Measurements from ENCODE around the gene NRL. TPM values are rescaled to one million over a fixed set of nuclear protein-coding genes. Genes with fewer than 3 reads are reported as not detected.

NRL gene
- total and polyA plus RNA-seq, 2 donors from 2014 or later: 4.9 to 5.5 TPM

DNA sequence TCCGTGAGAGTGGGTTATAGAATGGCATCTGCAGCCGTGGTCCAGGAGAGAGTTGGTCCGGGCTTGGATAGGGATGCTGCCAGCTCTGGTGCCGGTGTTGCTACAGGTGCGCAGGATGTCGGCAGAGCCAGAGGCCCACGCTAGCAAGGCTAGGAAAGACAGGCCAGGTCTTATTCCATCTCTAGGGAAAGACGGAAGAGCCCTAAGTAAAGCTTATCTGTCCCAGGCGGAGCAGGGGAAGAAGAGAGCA, 20.8 kb upstream of the NRL start:
- H3K4me1 ChIP-seq (ENCODE audit: control insufficient read depth in 2 of 3, insufficient read depth in 2 of 3, low read depth in 1 of 3, low read length in 3 of 3): peaks cover 0 to 43% (median 21%) of the 10 kb centered on the region in 3 donors
- FAIRE-seq: no peak
- DNase-seq: no peak
- no peaks in the 10 kb centered on the region for H3K9me3 ChIP-seq (ENCODE audit: control insufficient read depth in 2 of 3, insufficient read depth in 1 of 3, low read length in 3 of 3)
- intact Hi-C loops (cut with DNase I): no loop called here
- H3K27me3 ChIP-seq (ENCODE audit: control insufficient read depth, insufficient read depth, low read length): no peaks in the 10 kb centered on the region
- TF ChIP-seq, protein P1, sequence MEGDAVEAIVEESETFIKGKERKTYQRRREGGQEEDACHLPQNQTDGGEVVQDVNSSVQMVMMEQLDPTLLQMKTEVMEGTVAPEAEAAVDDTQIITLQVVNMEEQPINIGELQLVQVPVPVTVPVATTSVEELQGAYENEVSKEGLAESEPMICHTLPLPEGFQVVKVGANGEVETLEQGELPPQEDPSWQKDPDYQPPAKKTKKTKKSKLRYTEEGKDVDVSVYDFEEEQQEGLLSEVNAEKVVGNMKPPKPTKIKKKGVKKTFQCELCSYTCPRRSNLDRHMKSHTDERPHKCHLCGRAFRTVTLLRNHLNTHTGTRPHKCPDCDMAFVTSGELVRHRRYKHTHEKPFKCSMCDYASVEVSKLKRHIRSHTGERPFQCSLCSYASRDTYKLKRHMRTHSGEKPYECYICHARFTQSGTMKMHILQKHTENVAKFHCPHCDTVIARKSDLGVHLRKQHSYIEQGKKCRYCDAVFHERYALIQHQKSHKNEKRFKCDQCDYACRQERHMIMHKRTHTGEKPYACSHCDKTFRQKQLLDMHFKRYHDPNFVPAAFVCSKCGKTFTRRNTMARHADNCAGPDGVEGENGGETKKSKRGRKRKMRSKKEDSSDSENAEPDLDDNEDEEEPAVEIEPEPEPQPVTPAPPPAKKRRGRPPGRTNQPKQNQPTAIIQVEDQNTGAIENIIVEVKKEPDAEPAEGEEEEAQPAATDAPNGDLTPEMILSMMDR (IDR thresholded peaks at IDR 0.05; ENCODE audit: borderline replicate concordance, extremely low read depth, insufficient read depth): no peak
- peak overlapping the region; percentile 62 to 70 (median 67) for H3K4me3 ChIP-seq (ENCODE audit: low read length in 3 of 3)
- H3K36me3 ChIP-seq (ENCODE audit: control insufficient read depth in 2 of 3, insufficient read depth in 3 of 3, low read length in 3 of 3): peaks cover 0 to 23% (median 14%) of the 10 kb centered on the region in 3 donors
- peak overlapping the region; percentile 63 to 92 for H3K27ac ChIP-seq (ENCODE audit: low read depth in 2 of 2, low read length in 2 of 2)
- peak overlapping the region in 2 of 3 donors; percentile 40 to 72 for H3K9ac ChIP-seq (ENCODE audit: low read length in 3 of 3)

DNA sequence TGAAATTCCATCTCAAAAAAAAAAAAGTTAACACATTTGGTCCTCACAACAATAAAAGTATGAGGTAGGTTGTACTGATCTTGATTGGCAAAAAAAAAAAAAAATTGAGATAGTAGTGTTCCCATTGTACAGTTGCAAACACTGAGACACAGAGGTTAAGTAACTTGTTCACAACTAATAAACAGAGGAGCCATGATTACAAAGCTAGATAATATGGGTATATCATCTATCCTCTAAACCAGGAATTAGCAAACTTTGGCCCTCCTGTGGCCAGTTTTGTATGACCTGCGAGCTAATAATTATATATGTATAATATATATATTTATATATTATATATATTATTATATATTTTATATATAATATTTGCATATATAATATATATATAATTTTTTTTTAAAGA, 19.0 kb upstream of the NRL start:
- Histone ChIP-seq H3K27me3 (ENCODE audit: control insufficient read depth, insufficient read depth, low read length) (no peaks in the 10 kb centered on the region), H3K9me3 (ENCODE audit: control insufficient read depth in 2 of 3, insufficient read depth in 1 of 3, low read length in 3 of 3) (no peaks in the 10 kb centered on the region), H3K4me1 (ENCODE audit: control insufficient read depth in 2 of 3, insufficient read depth in 2 of 3, low read depth in 1 of 3, low read length in 3 of 3) (peaks cover 0 to 39% (median 25%) of the 10 kb centered on the region in 3 donors), H3K36me3 (ENCODE audit: control insufficient read depth in 2 of 3, insufficient read depth in 3 of 3, low read length in 3 of 3) (peaks cover 0 to 16% (median 12%) of the 10 kb centered on the region in 3 donors), H3K9ac (ENCODE audit: low read length in 3 of 3) (no peak overlapping the region), H3K27ac (ENCODE audit: low read depth in 2 of 2, low read length in 2 of 2) (no peak overlapping the region), H3K4me3 (ENCODE audit: low read length in 3 of 3) (no peak overlapping the region)
- TF ChIP-seq, protein P1 (IDR thresholded peaks at IDR 0.05; ENCODE audit: borderline replicate concordance, extremely low read depth, insufficient read depth): no peak
- intact Hi-C loops (cut with DNase I): no loop called here
- DNase-seq (no peak), FAIRE-seq (no peak)

DNA sequence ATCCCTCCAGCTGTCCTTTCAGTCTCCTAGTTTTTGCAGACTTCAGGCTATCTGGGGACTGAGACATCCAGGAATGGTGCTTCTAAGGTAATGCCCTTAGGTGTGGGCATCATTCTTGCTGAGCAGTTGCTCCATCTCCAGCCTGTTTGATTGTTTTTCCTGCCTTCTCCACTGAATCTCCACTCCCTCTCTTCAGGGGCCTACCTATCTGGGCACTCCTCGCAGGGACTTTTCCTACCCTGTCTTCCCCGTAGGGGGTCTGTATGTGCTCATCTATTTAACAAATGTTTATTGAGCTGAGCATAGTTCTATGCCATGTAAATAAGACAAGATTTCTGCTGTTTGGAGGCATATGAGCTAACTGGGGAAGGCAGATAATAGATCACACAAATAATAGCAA, 18.2 kb upstream of the NRL start:
- H3K27ac ChIP-seq (ENCODE audit: low read depth in 2 of 2, low read length in 2 of 2): peak overlapping the region in 1 of 2 donors; percentile 90
- FAIRE-seq: no peak

More for the DNA sequence above, 18.2 kb upstream of the NRL start:
- intact Hi-C loops (cut with DNase I): no loop called here
- no peaks in the 10 kb centered on the region for H3K9me3 ChIP-seq (ENCODE audit: control insufficient read depth in 2 of 3, insufficient read depth in 1 of 3, low read length in 3 of 3)
- TF ChIP-seq, protein P1 (IDR thresholded peaks at IDR 0.05; ENCODE audit: borderline replicate concordance, extremely low read depth, insufficient read depth): no peak
- H3K27me3 ChIP-seq (ENCODE audit: control insufficient read depth, insufficient read depth, low read length): no peaks in the 10 kb centered on the region
- DNase-seq: no peak
- H3K4me3 ChIP-seq (ENCODE audit: low read length in 3 of 3): no peak overlapping the region
- peak overlapping the region in 1 of 3 donors; percentile 12 for H3K9ac ChIP-seq (ENCODE audit: low read length in 3 of 3)
- peaks cover 0 to 34% (median 25%) of the 10 kb centered on the region in 3 donors for H3K4me1 ChIP-seq (ENCODE audit: control insufficient read depth in 2 of 3, insufficient read depth in 2 of 3, low read depth in 1 of 3, low read length in 3 of 3)
- H3K36me3 ChIP-seq (ENCODE audit: control insufficient read depth in 2 of 3, insufficient read depth in 3 of 3, low read length in 3 of 3): peaks cover 0 to 8% (median 4%) of the 10 kb centered on the region in 3 donors
